Fibroblast of villous mesenchyme (primary cell): ENCODE measurements around the gene CBFA2T3. TPM values are rescaled to one million over a fixed set of nuclear protein-coding genes. Genes with fewer than 3 reads are reported as not detected.

Source experiments
- DNase-seq: peaks from one replicate; pipeline ENCODE4 v3.0.0-alpha.2; 2010; ENCODE audit warnings: low read depth
- H3K4me3 ChIP-seq: 2 replicates; pipeline ENCODE4 v1.5.1; 2011; ENCODE audit warnings: low read depth, mild to moderate bottlenecking, low read length
- total RNA-seq: library from RNA; depleted of rRNA; stranded (reverse); fragments of >200 nt; gene quantifications from 2 replicates; pipeline ENCODE4 v1.2.3, GENCODE V29; 2012
- TF ChIP-seq, protein P1 (sequence below): IDR thresholded peaks from 2 replicates; pipeline ENCODE4 v1.5.1; 2012; ENCODE audit warnings: low read depth, mild to moderate bottlenecking, low read length; ENCODE audit not compliant: insufficient read depth

Gene CBFA2T3
- total RNA-seq, 1 donor, result not detected

DNA sequence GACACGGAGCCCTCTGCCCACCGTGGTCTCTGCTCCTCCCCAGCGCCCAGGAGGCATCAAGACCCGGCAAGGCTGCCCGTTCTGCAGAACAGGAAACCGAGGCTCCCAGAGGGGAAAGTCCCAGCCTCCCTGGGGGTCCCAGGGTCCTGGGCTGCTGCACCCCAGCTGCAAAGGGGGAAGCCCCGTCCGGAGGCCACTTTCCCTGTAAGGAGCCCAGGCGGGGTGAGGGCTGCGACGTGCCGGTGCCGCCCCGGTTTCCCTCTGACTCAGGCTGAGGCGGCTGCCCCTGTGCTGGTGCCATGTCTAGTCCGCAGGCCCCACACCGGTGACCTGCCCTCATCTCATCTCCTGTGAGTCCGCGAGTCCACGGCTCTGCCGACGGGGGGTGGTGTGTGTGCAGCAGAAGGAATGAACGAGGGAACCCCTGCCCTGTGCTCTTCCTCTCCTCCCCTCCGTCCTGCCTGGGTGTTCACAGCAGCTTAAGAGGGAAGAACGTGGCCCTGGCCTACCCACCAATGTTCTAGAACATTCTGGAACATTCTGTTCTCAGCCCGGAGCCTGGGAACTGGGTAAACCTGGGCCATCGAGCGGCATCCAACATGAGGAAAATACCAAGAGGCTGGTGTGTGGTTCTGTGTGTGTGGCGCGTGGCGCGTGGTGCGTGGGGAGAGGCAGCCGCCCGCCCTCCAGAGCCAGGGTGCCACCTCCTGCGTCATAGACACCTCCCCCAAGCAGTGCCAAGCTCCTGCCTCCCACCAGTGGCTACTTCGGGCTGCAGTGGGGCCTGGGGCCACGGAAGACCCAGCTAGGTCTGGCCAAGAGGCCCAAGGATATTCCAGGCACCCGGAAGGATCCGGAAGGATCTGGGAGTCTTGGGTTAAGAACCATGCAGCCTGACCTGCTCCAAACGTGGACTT is 7.0 kb upstream of the CBFA2T3 start:
- no peak overlapping the region for H3K4me3 ChIP-seq
- DNase-seq, result no peak
- TF ChIP-seq, protein P1, sequence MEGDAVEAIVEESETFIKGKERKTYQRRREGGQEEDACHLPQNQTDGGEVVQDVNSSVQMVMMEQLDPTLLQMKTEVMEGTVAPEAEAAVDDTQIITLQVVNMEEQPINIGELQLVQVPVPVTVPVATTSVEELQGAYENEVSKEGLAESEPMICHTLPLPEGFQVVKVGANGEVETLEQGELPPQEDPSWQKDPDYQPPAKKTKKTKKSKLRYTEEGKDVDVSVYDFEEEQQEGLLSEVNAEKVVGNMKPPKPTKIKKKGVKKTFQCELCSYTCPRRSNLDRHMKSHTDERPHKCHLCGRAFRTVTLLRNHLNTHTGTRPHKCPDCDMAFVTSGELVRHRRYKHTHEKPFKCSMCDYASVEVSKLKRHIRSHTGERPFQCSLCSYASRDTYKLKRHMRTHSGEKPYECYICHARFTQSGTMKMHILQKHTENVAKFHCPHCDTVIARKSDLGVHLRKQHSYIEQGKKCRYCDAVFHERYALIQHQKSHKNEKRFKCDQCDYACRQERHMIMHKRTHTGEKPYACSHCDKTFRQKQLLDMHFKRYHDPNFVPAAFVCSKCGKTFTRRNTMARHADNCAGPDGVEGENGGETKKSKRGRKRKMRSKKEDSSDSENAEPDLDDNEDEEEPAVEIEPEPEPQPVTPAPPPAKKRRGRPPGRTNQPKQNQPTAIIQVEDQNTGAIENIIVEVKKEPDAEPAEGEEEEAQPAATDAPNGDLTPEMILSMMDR, result no peak

DNA sequence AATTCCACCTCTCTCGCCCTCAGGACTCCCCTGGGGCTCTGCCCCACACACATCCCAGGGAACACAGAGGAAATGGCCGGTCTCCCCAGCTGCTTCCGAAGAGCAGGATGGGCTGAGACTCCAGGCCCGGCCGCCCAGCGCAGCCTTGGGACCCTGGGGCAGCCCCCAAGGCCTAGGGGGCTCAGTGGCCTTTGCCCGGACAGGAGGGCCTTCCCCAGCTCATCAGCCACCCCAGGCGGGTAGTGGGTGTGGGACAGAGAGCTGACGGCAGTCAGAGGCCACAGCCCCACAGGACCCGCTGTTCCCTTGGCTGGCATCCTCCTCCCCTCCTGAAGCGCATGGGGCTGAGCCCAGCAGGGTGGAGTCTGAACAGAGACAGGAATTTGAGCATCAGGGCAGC is 6.2 kb upstream of the CBFA2T3 start:
- H3K4me3 ChIP-seq, result no peak overlapping the region
- TF ChIP-seq, protein P1, result no peak

DNA sequence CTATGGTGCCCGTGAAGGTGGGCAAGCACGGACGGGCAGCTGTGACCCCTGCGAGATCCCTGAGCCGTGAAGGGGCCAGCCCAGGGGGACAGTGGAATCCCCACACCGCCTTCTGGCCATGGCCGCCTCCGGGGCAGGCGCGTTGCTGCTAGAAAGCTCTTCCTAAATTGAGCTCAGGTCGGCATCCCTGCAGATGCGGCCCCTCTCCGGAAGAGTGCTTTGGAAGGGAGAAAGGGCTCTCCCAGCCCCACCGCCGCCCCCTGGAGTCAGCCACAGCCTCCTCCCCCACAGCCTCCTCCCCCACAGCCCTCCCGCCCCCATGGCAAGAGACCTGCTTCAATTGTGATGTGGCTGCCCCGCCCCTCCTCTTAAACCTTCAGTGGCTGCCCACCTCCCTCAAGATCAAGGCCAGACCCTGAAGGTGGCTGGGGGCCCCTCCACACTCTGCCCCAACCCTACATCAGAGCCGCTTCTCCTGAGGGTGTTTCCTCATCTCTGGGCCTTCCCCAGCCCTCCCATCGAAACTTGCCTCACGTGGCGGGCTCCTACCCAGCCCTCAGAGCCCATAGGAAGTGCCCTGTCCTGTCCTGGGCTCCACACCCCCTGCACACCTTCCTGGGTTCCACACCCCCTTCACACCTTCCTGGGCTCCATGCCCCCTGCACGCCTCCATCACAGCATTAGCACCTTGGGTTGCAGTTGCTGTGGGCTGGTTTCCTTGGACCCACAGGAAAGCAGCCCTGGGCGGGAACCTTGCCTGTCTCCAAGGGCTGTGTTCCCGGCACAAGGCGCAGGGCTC is 5.5 kb upstream of the CBFA2T3 start:
- TF ChIP-seq, protein P1, result no peak
- no peak for DNase-seq
- no peak overlapping the region for H3K4me3 ChIP-seq

More for the DNA sequence above, 6.2 kb upstream of the CBFA2T3 start:
- DNase-seq, result no peak

DNA sequence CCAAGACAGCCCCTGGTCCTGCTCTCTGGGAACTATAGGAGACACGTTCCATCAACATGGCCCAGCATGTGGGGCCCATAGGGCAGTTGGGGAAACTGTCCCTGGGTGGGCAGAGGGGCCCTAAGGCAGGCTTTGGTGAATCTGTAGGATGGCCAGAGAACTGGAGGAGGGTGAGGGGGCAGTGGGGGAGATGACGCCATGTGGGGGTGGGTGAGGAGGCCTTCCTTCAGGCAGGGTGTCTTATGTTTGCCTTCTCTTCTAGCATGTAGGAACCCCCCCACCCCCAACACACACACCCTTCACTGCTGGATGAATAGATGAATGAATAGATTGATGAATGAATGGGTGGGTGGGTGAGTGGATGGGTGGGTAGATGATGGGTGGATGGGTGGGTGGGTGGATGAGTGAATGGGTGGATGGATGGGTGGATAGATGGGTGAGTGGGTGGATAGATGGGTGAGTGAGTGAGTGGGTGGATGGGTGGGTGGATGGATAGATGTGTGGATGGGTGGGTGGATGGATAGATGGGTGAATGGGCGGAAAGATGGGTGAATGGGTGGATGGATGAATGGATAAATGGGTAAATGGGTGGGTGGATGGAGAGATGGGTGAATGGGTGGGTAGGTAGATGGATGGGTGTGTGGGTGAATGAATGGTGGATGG is 2.5 kb upstream of the CBFA2T3 start:
- no peak for DNase-seq
- TF ChIP-seq, protein P1, result no peak
- no peak overlapping the region for H3K4me3 ChIP-seq

DNA sequence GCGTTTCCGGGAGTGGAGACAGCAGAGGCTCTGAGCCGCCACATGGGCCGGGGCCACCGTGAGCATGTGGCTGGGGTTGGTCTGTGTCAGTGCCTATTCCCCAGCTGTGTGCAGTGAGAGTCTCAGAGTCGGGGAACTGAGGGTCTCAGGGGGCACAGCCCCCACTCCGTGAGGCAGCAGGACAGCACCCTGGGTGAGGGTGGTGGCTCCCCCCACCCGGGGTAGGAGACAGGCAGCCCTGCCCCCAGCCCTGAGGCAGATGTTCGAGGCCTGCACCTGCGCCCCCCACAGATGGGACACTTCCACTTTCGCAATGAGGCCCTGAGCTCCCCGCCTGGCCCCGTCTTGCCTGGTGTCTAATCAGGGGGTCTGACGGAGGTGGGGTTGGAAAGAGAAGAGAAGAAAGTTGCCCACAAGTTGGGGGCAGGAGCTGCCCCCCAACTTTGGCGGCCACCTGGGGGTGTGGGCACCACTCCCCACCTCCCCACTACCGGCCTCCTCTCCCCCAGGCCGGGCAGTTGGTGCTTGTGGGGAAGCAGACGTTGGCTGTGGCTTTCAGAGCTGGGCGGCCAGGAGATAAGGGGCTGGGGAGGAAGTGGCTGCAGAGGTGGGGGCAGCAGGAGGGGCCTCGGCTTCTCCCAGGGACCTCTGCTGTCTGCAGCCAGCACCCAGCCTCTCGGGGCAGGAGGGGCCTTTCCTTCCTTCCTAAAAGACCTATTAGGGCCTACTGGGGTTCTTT is 1.8 kb upstream of the CBFA2T3 start:
- TF ChIP-seq, protein P1, result no peak
- no peak for DNase-seq
- no peak overlapping the region for H3K4me3 ChIP-seq
